ENCODE results near the gene VWA5A. TPM values are rescaled to one million over a fixed set of nuclear protein-coding genes. Genes with fewer than 3 reads are reported as not detected.

The VWA5A gene
- total RNA-seq, 4 donors from 2014 or later, result 22.9 to 27.6 (median 26.4) TPM

DNA sequence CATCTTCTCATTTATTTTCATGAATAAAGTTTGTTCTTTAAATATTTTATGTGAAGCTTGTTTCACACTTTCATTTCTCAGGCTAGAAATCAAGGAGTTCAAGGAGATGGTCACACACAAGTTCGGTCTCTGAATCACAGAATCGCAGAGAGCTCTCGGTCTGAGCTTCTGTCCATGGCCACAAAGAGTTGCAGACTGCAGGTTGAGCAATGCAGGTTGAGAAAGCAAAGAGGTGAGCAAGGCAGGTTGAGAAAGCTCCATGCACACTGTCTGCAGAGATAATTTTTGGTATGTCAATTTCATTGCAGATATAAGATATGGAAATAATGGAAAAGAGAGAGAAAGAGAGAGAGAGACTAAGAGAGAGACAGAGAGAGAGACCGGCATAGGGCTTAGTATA is 32.9 kb upstream of the VWA5A start:
- WGBS, result 90% methylated on average over 4 of the region's 4 CpGs
- Histone ChIP-seq H3K9me3 (no peaks in the 10 kb centered on the region), H3K4me3 (no peak overlapping the region), H3K27ac (no peak overlapping the region), H3K36me3 (no peaks in the 10 kb centered on the region), H3K4me1 (no peaks in the 10 kb centered on the region), H3K27me3 (peaks cover 5% of the 10 kb centered on the region)
- no peak for DNase-seq (ENCODE audit: low spot score in 2 of 2)
- TF ChIP-seq POLR2A (IDR thresholded peaks at IDR 0.05) (no peak), EP300 (IDR thresholded peaks at IDR 0.05) (no peak), POLR2AphosphoS5 (IDR thresholded peaks at IDR 0.05) (no peak)
- TF ChIP-seq, protein P1, sequence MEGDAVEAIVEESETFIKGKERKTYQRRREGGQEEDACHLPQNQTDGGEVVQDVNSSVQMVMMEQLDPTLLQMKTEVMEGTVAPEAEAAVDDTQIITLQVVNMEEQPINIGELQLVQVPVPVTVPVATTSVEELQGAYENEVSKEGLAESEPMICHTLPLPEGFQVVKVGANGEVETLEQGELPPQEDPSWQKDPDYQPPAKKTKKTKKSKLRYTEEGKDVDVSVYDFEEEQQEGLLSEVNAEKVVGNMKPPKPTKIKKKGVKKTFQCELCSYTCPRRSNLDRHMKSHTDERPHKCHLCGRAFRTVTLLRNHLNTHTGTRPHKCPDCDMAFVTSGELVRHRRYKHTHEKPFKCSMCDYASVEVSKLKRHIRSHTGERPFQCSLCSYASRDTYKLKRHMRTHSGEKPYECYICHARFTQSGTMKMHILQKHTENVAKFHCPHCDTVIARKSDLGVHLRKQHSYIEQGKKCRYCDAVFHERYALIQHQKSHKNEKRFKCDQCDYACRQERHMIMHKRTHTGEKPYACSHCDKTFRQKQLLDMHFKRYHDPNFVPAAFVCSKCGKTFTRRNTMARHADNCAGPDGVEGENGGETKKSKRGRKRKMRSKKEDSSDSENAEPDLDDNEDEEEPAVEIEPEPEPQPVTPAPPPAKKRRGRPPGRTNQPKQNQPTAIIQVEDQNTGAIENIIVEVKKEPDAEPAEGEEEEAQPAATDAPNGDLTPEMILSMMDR (IDR thresholded peaks at IDR 0.05), result no peak

DNA sequence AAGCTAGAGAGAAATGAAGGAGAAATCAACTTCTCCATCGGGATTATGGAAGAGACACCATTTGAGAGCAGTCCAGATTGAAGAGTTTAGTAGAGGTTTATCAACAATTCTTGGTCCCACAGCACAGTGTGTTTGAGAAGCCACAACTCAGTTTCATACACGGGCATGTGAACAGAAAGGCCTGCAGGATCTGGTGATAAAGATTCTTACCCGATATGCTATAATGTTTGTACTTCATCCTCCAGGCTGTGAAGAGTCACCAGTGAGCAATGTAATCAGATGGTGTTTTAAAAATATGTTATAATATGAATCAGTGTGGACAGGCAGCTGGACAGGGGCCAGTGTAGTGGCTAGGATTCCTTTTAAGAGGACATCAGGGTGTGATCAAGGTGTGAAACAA is 29.7 kb upstream of the VWA5A start:
- no peaks in the 10 kb centered on the region for H3K9me3 ChIP-seq
- H3K27me3 ChIP-seq, result peaks cover 5% of the 10 kb centered on the region
- H3K4me3 ChIP-seq, result no peak overlapping the region
- H3K4me1 ChIP-seq, result no peaks in the 10 kb centered on the region
- no peak for DNase-seq (ENCODE audit: low spot score in 2 of 2)
- H3K27ac ChIP-seq, result no peak overlapping the region
- WGBS, result 62% methylated on average over 3 of the region's 3 CpGs
- TF ChIP-seq EP300 (IDR thresholded peaks at IDR 0.05), result no peak
- TF ChIP-seq, protein P1 (IDR thresholded peaks at IDR 0.05), result no peak
- TF ChIP-seq POLR2A (IDR thresholded peaks at IDR 0.05), result no peak
- no peak for TF ChIP-seq POLR2AphosphoS5 (IDR thresholded peaks at IDR 0.05)
- no peaks in the 10 kb centered on the region for H3K36me3 ChIP-seq

DNA sequence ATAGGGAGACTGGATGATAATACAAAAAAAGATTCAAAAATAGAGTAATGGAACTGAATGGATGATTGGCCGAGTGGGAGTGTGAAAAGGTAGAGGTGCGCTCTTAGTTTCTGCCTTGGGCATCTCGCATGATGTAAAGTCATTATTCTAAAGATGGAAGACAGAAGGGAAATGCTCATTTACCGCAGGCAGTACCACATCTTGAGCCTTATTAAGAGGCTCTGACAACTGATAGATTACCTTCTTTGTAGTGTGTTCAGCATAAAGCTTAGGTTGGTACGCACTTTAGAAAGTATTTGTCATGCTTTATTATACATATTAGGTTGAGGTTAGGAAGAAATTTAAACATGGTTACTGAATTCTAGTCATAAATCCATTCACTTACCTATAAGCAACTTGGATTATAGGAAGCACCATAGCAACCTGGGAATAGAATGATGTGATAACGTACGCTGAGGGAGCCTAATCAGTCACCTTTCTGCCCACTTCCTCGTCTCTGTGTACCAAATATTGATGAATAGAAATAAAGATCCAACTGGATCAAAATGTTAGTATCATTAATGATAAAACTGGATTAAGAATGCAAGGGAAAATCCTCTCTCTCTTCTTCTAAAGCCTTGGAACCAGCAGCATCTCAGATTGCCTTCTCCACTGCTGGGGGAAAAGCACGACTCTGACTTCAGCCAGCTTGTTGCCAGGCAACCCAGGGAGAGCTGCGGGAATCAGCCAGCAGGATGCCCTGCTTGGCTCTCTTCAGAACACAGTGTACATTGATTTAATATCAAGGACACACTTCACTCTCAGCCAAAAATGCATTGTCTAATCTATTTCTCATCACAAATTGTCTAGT is 29.0 kb upstream of the VWA5A start:
- no peak for DNase-seq (ENCODE audit: low spot score in 2 of 2)
- no peaks in the 10 kb centered on the region for H3K9me3 ChIP-seq

DNA sequence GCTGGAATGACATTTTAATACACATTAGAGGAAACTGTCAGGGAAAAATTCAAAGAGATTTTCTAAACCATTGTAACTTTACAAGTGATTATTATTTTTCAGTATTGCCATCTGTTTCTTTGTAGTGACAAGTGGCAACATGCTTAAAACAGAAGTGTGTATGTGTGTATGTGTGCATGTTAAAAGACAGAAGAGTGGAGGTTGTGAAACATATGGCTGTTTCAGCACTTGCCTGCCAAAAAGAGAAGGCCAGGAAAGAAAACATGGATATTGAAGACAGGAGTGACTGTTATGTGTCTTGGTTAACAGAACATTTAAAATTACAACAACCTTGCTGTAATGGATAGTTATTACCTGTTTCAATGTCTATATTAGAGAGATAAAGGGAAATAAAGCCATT is 24.3 kb upstream of the VWA5A start:
- no peak overlapping the region for H3K27ac ChIP-seq
- TF ChIP-seq POLR2AphosphoS5 (IDR thresholded peaks at IDR 0.05) (no peak), EP300 (IDR thresholded peaks at IDR 0.05) (no peak), POLR2A (IDR thresholded peaks at IDR 0.05) (no peak)
- TF ChIP-seq, protein P1 (IDR thresholded peaks at IDR 0.05), result no peak
- peaks cover 4% of the 10 kb centered on the region for H3K27me3 ChIP-seq
- no peaks in the 10 kb centered on the region for H3K36me3 ChIP-seq
- no peaks in the 10 kb centered on the region for H3K9me3 ChIP-seq
- no peaks in the 10 kb centered on the region for H3K4me1 ChIP-seq
- DNase-seq (ENCODE audit: low spot score in 2 of 2), result no peak
- no peak overlapping the region for H3K4me3 ChIP-seq

More for the DNA sequence above, 29.0 kb upstream of the VWA5A start:
- H3K27me3 ChIP-seq, result peaks cover 5% of the 10 kb centered on the region
- TF ChIP-seq POLR2A (IDR thresholded peaks at IDR 0.05) (no peak), EP300 (IDR thresholded peaks at IDR 0.05) (no peak), POLR2AphosphoS5 (IDR thresholded peaks at IDR 0.05) (no peak)
- TF ChIP-seq, protein P1 (IDR thresholded peaks at IDR 0.05), result no peak
- H3K4me1 ChIP-seq, result no peaks in the 10 kb centered on the region
- no peak overlapping the region for H3K27ac ChIP-seq
- no peaks in the 10 kb centered on the region for H3K36me3 ChIP-seq
- no peak overlapping the region for H3K4me3 ChIP-seq
- 61% methylated on average over 10 of the region's 10 CpGs for WGBS

DNA sequence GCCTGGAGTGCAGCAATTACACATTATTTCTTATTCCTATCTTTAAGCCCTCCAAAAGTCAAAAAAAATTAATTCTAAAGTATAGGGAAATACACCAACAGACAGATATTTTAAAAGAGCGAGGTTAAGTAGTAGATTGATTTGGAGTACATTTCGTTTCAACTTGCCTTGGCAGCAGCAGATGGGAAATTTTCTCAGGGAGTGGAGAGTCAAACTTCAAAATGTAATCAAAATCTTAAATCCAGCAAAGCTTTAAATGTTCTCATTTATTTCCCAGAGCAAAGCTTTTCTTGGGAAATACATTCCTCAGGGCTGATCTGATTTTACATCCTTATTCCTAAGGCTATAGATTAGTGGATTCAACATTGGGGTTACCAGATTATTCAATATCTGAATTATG is 21.9 kb upstream of the VWA5A start:
- Histone ChIP-seq H3K27ac (no peak overlapping the region), H3K4me3 (no peak overlapping the region), H3K36me3 (no peaks in the 10 kb centered on the region), H3K4me1 (no peaks in the 10 kb centered on the region), H3K9me3 (no peaks in the 10 kb centered on the region), H3K27me3 (peaks cover 4% of the 10 kb centered on the region)
- TF ChIP-seq EP300 (IDR thresholded peaks at IDR 0.05), result no peak
- 61% methylated on average over 2 of the region's 2 CpGs for WGBS
- DNase-seq (ENCODE audit: low spot score in 2 of 2), result no peak
